HFF-Myc (cell line): ENCODE measurements around the gene POGZ.

Experiments used
- DNase-seq: peaks from one replicate; pipeline ENCODE4 v3.0.0-alpha.2; 2011; ENCODE audit warnings: low read depth; ENCODE audit errors: extremely low read depth
- H3K4me3 ChIP-seq: replicated peaks from 2 replicates; pipeline ENCODE4 v1.5.1; 2011; ENCODE audit warnings: low read depth, mild to moderate bottlenecking, control low read depth, low read length
- CTCF ChIP-seq: IDR thresholded peaks from 2 replicates; pipeline ENCODE4 v1.5.1; 2012; ENCODE audit warnings: mild to moderate bottlenecking, low read depth, low read length, control low read depth; ENCODE audit errors: missing control alignments

POGZ gene

DNA sequence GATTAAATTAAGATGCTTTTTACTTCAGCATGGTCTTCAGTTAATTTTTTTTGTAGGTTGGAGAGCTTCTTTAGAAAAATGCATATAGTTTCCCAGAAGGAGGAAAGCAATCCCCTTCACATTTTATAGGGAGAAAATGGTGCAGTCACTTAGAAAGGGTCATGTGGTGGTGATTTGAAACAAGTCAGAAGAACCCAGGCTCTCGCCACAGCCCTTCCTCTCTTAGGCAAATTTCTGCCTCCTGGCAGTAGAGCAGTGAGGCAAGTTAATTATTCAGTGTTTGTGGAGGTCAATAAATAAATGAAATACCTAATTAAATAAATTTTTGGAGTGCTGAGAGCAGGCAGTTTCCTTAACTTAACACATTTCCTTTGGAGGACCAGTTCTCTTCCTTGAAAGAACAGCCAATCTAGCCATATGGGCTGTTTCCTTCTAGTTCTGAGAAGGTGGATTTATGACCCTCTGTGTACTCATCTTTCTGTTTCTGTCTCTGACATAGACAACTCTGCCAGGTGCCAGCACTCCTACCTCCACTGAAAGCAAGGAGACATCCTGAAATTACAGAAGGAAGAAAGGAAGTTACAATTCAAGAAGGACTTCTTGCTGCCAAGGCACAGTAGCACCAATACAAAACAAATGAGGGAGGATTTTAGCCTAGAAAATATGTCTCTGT, 19.0 kb upstream of the POGZ start:
- DNase-seq, result no peak
- no peak overlapping the region for H3K4me3 ChIP-seq
- no peak for TF ChIP-seq CTCF

DNA sequence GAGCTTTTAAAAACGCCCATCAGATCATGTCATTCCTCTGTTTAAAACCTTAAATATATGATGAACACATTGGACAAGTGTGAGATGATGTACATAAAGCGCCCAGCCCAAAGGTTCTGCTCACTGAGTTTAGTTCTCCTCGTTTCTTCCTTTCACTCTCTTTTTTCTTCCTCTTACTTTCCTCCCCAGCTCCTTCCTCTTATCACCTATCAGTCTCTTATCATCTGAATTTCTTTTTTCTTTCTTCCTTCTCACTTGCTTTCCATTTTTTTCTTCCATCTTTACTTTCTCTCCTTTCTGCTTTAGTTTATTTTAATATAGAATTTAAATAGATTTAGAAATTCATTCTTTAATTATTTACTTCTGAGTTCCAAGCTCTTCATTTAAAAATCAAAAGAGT, 17.8 kb upstream of the POGZ start:
- no peak overlapping the region for H3K4me3 ChIP-seq
- DNase-seq, result no peak
- TF ChIP-seq CTCF, result no peak

- H3K4me3 ChIP-seq, result no peak overlapping the region
- TF ChIP-seq CTCF, result no peak
- DNase-seq, result no peak
Measured at GRCh38 chr1:151476083-151476482, 16.8 kb upstream of the POGZ start.

GRCh38 chr1:151475175-151475574, 15.9 kb upstream of the POGZ start:
- TF ChIP-seq CTCF, result no peak
- DNase-seq, result no peak
- H3K4me3 ChIP-seq, result no peak overlapping the region

DNA sequence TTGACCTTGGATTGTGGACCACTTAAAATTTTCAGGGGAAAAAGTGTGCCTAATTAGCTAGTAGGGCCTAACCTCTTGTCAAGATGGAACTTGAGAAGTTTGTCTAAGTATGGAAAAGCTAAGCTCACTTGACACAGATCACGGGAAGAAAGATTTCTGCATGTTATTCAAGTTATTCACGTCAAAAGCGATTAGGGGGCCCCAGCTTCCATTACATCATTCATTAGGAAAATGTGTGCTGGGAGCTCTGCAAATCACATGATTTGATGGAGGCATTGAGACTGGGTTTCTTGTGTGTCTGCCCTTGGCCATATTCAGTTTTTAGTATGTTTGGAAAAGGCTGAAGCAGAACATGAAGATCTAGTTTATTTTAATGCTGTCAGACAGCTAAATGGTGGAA, 15.5 kb upstream of the POGZ start:
- H3K4me3 ChIP-seq, result no peak overlapping the region
- no peak for DNase-seq
- no peak for TF ChIP-seq CTCF

DNA sequence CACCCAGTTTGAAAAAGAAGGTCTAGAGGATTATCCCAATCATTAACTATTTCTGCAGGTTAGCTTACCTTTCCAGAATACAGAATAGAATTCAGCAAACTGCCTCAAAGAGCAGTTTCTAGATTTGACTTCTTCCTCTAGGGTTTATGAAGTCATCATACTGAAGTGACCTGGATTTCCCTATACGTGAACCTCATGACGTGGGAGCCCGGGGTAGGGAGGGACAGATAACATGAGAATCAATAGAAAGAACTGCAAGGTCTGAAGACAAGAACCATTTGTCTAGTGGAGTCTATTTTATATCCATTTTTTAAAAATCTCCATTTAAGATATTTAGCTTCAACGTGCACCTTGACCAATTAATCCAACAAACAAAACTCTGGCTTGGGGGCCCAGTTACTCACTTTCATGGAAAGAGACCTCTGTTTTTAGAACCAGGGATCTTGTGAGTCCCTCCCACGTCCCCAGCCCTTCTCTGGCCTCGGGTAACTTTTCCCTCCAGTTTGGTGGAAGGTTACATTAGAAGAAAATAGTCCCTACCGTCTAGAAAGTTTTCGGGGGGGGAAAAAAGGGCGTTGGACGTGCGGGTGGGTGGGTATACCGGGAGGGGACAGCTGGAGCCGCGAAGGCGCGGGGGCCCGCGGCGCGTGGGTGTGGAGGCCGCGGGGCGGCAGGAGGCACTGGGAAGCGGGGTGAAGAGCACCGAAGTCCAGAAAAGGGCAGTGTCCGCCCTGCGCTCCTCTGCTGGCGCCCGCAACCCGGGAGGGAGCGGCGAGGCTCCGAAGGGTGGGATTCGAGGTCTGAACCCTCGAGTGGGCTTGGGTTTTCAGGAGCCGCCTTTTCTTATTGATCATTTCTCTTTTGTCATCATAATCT, 13.8 kb upstream of the POGZ start:
- peak overlapping the region; percentile 18; the same call in 1 of the 2 replicates for H3K4me3 ChIP-seq
- DNase-seq, result no peak
- TF ChIP-seq CTCF, result no peak
